ES-I3 (cell line): ENCODE measurements around the gene NFIB.

Experiments used
- H3K36me3 ChIP-seq: 2 replicates; pipeline ENCODE4 v1.6.1; 2013; ENCODE audit warnings: mild to moderate bottlenecking, low read length, control low read depth, moderate library complexity; ENCODE audit not compliant: insufficient read depth
- H3K4me1 ChIP-seq: 2 replicates; pipeline ENCODE4 v1.6.1; 2013; ENCODE audit warnings: mild to moderate bottlenecking, control low read depth, low read length; ENCODE audit not compliant: insufficient read depth
- H3K9ac ChIP-seq: 2 replicates; pipeline ENCODE4 v1.6.1; 2013; ENCODE audit warnings: low read depth, mild to moderate bottlenecking, low read length, moderate library complexity
- H3K9me3 ChIP-seq: 2 replicates; pipeline ENCODE4 v1.6.1; 2013; ENCODE audit warnings: mild to moderate bottlenecking, low read length, moderate library complexity; ENCODE audit not compliant: control insufficient read depth, insufficient read depth

NFIB gene

GRCh38 chr9:14214065-14214684 lies 99.8 kb downstream of the NFIB start:
- no peaks in the 10 kb centered on the region for H3K36me3 ChIP-seq
- H3K4me1 ChIP-seq = peaks cover 21% of the 10 kb centered on the region
- no peaks in the 10 kb centered on the region for H3K9me3 ChIP-seq
- no peak overlapping the region for H3K9ac ChIP-seq

GRCh38 chr9:14213504-14213903 lies 100.4 kb downstream of the NFIB start:
- Histone ChIP-seq H3K9me3 (no peaks in the 10 kb centered on the region), H3K4me1 (peaks cover 18% of the 10 kb centered on the region), H3K9ac (no peak overlapping the region), H3K36me3 (no peaks in the 10 kb centered on the region)

- H3K4me1 ChIP-seq = peaks cover 16% of the 10 kb centered on the region
- no peaks in the 10 kb centered on the region for H3K36me3 ChIP-seq
- H3K9ac ChIP-seq = no peak overlapping the region
- H3K9me3 ChIP-seq = no peaks in the 10 kb centered on the region
Observed at GRCh38 chr9:14212697-14213420, 101.1 kb downstream of the NFIB start.

GRCh38 chr9:14212077-14212476 lies 101.9 kb downstream of the NFIB start:
- Histone ChIP-seq H3K36me3 (no peaks in the 10 kb centered on the region), H3K4me1 (peaks cover 15% of the 10 kb centered on the region), H3K9me3 (no peaks in the 10 kb centered on the region), H3K9ac (no peak overlapping the region)

- Histone ChIP-seq H3K4me1 (peaks cover 13% of the 10 kb centered on the region), H3K9me3 (no peaks in the 10 kb centered on the region), H3K36me3 (no peaks in the 10 kb centered on the region), H3K9ac (no peak overlapping the region)
Observed at GRCh38 chr9:14211564-14211963, 102.4 kb downstream of the NFIB start.

GRCh38 chr9:14210428-14210827 lies 103.5 kb downstream of the NFIB start:
- H3K9ac ChIP-seq = no peak overlapping the region
- peaks cover 12% of the 10 kb centered on the region for H3K4me1 ChIP-seq
- H3K9me3 ChIP-seq = no peaks in the 10 kb centered on the region
- no peaks in the 10 kb centered on the region for H3K36me3 ChIP-seq

GRCh38 chr9:14209399-14210345 lies 104.3 kb downstream of the NFIB start:
- Histone ChIP-seq H3K9ac (no peak overlapping the region), H3K9me3 (no peaks in the 10 kb centered on the region), H3K4me1 (peaks cover 12% of the 10 kb centered on the region), H3K36me3 (no peaks in the 10 kb centered on the region)

GRCh38 chr9:14207352-14207995 lies 106.5 kb downstream of the NFIB start:
- Histone ChIP-seq H3K9ac (no peak overlapping the region), H3K36me3 (no peaks in the 10 kb centered on the region), H3K4me1 (peaks cover 9% of the 10 kb centered on the region), H3K9me3 (no peaks in the 10 kb centered on the region)

GRCh38 chr9:14205463-14205862 lies 108.5 kb downstream of the NFIB start:
- H3K36me3 ChIP-seq = no peaks in the 10 kb centered on the region
- H3K4me1 ChIP-seq = peaks cover 9% of the 10 kb centered on the region
- no peaks in the 10 kb centered on the region for H3K9me3 ChIP-seq
- no peak overlapping the region for H3K9ac ChIP-seq

- Histone ChIP-seq H3K36me3 (no peaks in the 10 kb centered on the region), H3K9ac (no peak overlapping the region), H3K9me3 (no peaks in the 10 kb centered on the region), H3K4me1 (peaks cover under 1% of the 10 kb centered on the region; the same call in 1 of the 2 replicates)
Observed at GRCh38 chr9:14203356-14204056, 110.4 kb downstream of the NFIB start.

- Histone ChIP-seq H3K9me3 (no peaks in the 10 kb centered on the region), H3K36me3 (no peaks in the 10 kb centered on the region)
Observed at GRCh38 chr9:14198841-14199455, 115.0 kb downstream of the NFIB start.

GRCh38 chr9:14198047-14198840 lies 115.7 kb downstream of the NFIB start:
- H3K4me1 ChIP-seq = peaks cover 5% of the 10 kb centered on the region; the same call in 1 of the 2 replicates
- no peaks in the 10 kb centered on the region for H3K9me3 ChIP-seq
- no peaks in the 10 kb centered on the region for H3K36me3 ChIP-seq
- no peak overlapping the region for H3K9ac ChIP-seq

More at GRCh38 chr9:14198841-14199455, 115.0 kb downstream of the NFIB start:
- H3K4me1 ChIP-seq = peaks cover 5% of the 10 kb centered on the region; the same call in 1 of the 2 replicates
- no peak overlapping the region for H3K9ac ChIP-seq
